OCI-LY1 (cell line): Measurements from ENCODE around the gene EIPR1.

ENCODE experiments used
- CTCF ChIP-seq: fragments of 200-600 bp; sonication (generic), shearing (Covaris generic); IDR thresholded peaks from 2 replicates; pipeline ENCODE4 v1.5.1; 2017; ENCODE audit warnings: mild to moderate bottlenecking, antibody characterized with exemption, low read length, moderate library complexity, mixed read lengths
- EZH2 ChIP-seq: fragments of 200-600 bp; sonication (generic), shearing (Covaris generic); IDR thresholded peaks from 2 replicates; pipeline ENCODE4 v1.8.0; 2017; ENCODE audit warnings: borderline replicate concordance, mixed run types, mild to moderate bottlenecking, antibody characterized with exemption, low read length, moderate library complexity, mixed read lengths

- no peak for TF ChIP-seq CTCF
- no peak for TF ChIP-seq EZH2
Measured at GRCh38 chr2:3336844-3337243, 40.8 kb downstream of the EIPR1 start.
